Mononuclear cell (primary cell): ENCODE data around the gene CABLES2. TPM values are rescaled to one million over a fixed set of nuclear protein-coding genes. Genes with fewer than 3 reads are reported as not detected.

ENCODE experiments used
- H3K27me3 ChIP-seq: 2 replicates; pipeline ENCODE4 v1.6.0; 2011; ENCODE audit warnings: low read length, control low read depth; ENCODE audit not compliant: insufficient read depth
- H3K4me1 ChIP-seq: 2 replicates; pipeline ENCODE4 v1.5.1; 2011; ENCODE audit warnings: mild to moderate bottlenecking, low read length, control low read depth; ENCODE audit not compliant: insufficient read depth
- H3K4me3 ChIP-seq: 2 replicates; pipeline ENCODE4 v1.5.1; 2011; ENCODE audit warnings: mild to moderate bottlenecking, low read length, moderate library complexity
- H3K9me3 ChIP-seq: 2 replicates; pipeline ENCODE4 v1.5.1; 2011; ENCODE audit warnings: low read depth, mild to moderate bottlenecking, control low read depth, low read length
- total RNA-seq: library from RNA; depleted of rRNA; stranded (reverse); fragments of >200 nt; gene quantifications from one replicate; pipeline ENCODE4 v1.2.3, GENCODE V29; 2012

Gene CABLES2
- total RNA-seq, 1 donor = 1.9 TPM

- Histone ChIP-seq H3K4me1 (no peaks in the 10 kb centered on the region), H3K27me3 (no peaks in the 10 kb centered on the region), H3K9me3 (no peaks in the 10 kb centered on the region), H3K4me3 (no peak overlapping the region)
These were observed 38.7 kb upstream of the CABLES2 start for GRCh38 chr20:62445553-62446340.

- Histone ChIP-seq H3K4me1 (no peaks in the 10 kb centered on the region), H3K9me3 (no peaks in the 10 kb centered on the region), H3K27me3 (no peaks in the 10 kb centered on the region), H3K4me3 (no peak overlapping the region)
These were observed 37.2 kb upstream of the CABLES2 start for GRCh38 chr20:62444286-62444685.

DNA sequence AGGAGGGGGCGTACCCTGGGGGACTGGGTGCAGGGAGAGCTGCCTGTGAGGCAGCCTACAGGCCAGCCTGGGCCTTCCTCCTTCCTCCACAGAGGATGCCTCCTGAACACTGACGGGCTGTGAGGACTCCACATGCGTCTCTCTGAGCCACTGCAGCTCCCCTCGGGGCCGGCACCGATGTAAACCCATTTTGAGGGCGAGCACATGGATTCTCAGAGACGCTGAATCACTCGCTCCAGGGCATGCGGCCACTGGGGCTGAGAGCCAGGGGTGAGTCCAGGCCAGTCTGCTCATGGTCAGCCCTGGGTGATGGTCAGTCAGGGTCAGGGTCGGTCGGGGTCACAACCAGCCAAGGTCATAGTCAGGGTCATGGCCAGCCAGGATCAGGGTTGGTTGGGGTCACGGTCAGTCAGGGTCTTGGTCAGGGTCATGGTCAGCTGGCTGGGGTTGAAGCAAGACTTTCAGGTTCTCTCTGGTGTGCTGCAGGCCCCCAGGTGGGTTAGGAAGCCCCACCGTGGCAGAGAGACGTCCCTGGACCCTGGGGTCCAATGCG lies 35.0 kb upstream of the CABLES2 start:
- no peaks in the 10 kb centered on the region for H3K4me1 ChIP-seq
- H3K9me3 ChIP-seq = no peaks in the 10 kb centered on the region
- no peaks in the 10 kb centered on the region for H3K27me3 ChIP-seq
- H3K4me3 ChIP-seq = no peak overlapping the region

GRCh38 chr20:62439218-62439617 lies 32.1 kb upstream of the CABLES2 start:
- H3K4me1 ChIP-seq = no peaks in the 10 kb centered on the region
- no peaks in the 10 kb centered on the region for H3K27me3 ChIP-seq
- H3K4me3 ChIP-seq = no peak overlapping the region
- no peaks in the 10 kb centered on the region for H3K9me3 ChIP-seq

DNA sequence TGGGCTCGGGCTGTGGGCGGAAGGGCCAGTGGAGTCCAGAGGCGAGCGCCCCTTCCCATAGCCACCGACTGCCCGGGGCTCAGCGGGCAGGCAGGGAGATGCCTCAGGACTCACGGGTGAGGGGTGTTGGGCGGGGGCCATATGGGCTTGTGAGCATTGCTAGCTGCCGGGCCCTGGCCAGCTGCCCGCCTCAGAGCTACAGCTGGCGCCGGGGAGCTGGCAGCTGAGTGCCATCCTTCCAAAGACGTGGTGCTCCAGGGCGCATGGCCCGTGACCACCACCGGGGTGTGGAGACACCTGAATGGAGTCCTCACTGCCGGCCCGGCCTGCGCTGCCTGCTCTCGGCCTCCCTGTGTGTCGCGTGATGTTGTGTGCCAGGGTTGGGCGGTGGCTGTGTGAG lies 30.8 kb upstream of the CABLES2 start:
- Histone ChIP-seq H3K9me3 (no peaks in the 10 kb centered on the region), H3K27me3 (no peaks in the 10 kb centered on the region), H3K4me1 (no peaks in the 10 kb centered on the region), H3K4me3 (no peak overlapping the region)

DNA sequence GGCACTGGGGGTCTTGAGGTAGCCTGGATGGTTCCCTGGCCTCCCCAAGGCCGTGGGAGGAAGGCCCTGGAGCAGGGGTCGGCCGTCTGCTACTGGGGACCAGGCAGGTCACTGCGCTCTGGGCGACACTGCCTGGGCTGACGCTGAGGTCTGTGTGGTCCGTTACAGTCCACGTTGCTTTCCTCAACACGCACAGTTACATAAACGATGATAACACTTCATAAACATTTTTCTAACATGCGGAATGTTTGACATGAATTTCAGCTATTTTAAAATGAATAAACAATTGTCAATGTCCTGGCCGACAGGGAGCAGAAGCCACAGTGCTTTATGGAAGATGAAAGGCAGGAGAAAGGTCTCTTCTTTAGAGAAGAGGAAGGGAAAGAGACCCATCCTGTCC lies 30.4 kb upstream of the CABLES2 start:
- Histone ChIP-seq H3K9me3 (no peaks in the 10 kb centered on the region), H3K4me1 (no peaks in the 10 kb centered on the region), H3K27me3 (no peaks in the 10 kb centered on the region), H3K4me3 (no peak overlapping the region)

DNA sequence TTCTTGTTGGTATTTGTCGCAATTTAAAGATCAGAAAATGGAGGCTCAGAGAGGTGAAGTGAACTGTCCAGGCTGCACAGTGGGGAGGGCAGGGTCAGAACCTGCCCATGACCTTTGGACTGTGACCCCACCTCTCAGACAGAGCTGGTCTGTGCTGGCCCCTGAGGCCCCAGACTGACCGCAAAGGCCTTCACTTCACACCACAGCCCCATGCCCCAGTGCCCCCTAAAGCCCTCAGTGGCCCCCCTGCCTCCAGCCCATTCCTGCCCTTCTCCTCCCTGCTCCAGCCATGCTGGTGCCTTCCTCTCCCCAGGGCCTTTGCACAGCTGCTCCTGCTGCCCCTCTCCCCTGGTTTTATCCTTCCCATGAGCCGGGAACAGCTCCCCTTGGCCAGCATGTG lies 29.6 kb upstream of the CABLES2 start:
- H3K27me3 ChIP-seq = no peaks in the 10 kb centered on the region
- H3K9me3 ChIP-seq = no peaks in the 10 kb centered on the region
- H3K4me1 ChIP-seq = no peaks in the 10 kb centered on the region
- no peak overlapping the region for H3K4me3 ChIP-seq

DNA sequence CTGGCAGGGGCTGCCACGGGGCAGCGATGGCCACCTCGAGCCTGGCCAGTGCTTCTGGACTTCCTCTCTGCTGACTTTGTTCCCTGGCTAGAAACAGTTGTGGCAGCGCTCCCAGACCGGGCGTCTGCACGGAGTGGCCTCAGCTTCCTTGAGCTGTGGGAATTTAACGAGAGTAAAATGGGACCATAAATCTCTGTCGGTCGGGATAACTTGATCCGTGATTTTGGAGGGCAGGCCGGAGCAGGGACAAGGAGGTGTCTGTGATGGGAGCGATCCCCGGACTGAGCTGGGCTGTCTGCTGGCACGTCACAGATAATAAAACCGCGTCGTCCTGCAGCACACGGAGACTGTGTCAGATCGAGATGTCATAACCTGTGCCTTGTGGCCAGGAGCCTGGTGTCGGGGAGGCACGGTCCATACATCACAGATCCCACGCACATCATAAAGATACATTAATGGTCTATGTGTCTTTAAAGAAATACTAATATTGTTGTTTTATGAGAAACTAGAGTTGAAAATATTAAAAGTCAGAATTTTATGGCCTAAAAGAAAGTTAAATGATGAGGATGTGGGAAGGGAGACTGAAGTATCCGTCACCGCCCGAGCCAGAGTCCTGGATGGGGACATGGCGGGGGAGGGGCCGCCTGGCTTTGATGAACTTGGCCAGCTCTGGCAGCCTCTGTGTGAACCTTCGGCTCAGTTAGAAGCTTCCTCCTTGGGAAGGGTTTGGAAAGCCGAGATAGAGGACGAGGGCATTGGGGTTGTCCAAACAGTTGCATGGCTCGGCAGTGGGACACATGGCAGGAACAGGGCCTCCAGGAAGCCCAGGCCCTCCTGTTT lies 26.8 kb upstream of the CABLES2 start:
- no peaks in the 10 kb centered on the region for H3K4me1 ChIP-seq
- H3K27me3 ChIP-seq = no peaks in the 10 kb centered on the region
- no peak overlapping the region for H3K4me3 ChIP-seq
- H3K9me3 ChIP-seq = no peaks in the 10 kb centered on the region

- Histone ChIP-seq H3K4me3 (no peak overlapping the region), H3K4me1 (no peaks in the 10 kb centered on the region), H3K9me3 (no peaks in the 10 kb centered on the region), H3K27me3 (no peaks in the 10 kb centered on the region)
These were observed 23.9 kb upstream of the CABLES2 start for GRCh38 chr20:62430866-62431447.

DNA sequence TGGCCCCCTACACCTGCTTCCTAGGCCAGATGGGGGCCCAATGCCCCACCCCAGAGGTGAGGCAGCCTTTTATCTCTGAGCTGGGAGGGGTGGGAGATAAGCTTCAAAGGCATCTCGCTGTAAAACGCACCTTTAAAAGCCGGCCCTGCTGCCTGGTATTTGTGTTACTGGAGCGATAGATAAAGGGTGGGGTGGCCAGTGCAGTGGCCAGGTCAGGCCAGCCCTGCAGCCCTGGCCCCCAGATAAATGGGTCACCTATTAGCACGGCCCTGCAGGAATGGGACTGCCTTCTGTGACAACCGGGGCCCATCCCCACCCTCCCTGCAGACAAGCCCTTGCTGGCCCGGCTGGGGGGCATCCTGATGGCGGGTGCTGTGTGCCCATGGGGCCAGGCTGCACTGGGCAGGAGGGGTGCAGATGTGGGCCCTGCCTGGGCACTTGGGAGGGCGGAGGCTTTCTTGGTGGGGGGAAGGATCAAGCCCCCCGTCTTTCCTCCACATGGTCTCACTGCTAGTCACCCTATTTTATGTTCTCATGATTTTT lies 23.3 kb upstream of the CABLES2 start:
- H3K4me1 ChIP-seq = no peaks in the 10 kb centered on the region
- H3K27me3 ChIP-seq = no peaks in the 10 kb centered on the region
- no peaks in the 10 kb centered on the region for H3K9me3 ChIP-seq
- no peak overlapping the region for H3K4me3 ChIP-seq

DNA sequence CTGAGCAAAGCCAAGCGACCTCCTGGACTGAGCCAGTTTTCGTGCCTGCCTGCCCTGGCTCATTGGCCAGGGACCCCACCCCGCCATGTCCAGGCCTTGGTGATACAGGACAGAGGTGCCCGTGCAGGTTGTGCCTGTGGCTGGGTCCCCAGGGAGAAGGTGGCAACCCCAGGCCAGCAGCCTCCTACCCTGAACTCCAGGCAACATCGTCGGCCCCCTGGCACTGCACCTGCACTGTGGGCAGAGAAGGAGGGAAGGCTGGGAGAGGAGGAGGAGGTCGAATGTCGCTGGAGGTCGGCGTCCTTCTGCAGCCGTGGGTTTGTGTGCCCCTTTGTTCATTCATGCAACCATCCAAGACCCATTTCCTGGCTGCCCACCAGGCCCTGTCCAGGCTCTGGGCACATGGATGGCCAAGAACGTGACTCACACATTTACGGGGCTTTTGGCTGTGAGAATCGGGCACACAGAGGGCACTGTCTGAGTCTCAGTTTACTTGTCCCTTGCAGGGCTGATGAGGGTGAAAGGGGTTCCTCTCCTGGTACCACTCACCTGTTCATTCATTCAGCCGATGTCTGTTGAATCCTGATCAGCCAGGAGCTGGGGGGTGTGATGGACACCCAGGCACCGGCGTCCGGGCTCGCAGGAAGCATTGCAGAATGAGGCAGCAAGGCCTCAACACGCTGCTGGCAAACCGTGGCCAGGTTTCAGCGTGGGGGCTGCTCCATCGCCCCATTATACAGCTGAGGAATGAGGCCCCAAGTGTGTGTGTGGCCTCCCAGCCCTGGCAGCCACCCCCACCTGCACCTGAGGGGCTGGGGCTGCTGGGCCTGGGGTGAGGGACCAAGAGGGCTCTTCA lies 22.6 kb upstream of the CABLES2 start:
- Histone ChIP-seq H3K27me3 (no peaks in the 10 kb centered on the region), H3K9me3 (no peaks in the 10 kb centered on the region), H3K4me1 (no peaks in the 10 kb centered on the region), H3K4me3 (no peak overlapping the region)

GRCh38 chr20:62428396-62429295 lies 21.6 kb upstream of the CABLES2 start:
- Histone ChIP-seq H3K4me1 (no peaks in the 10 kb centered on the region), H3K4me3 (no peak overlapping the region), H3K27me3 (no peaks in the 10 kb centered on the region)

GRCh38 chr20:62428002-62428372 lies 20.9 kb upstream of the CABLES2 start:
- Histone ChIP-seq H3K4me3 (no peak overlapping the region), H3K27me3 (no peaks in the 10 kb centered on the region), H3K9me3 (no peaks in the 10 kb centered on the region), H3K4me1 (no peaks in the 10 kb centered on the region)

More at GRCh38 chr20:62428396-62429295, 21.6 kb upstream of the CABLES2 start:
- H3K9me3 ChIP-seq = no peaks in the 10 kb centered on the region
